Gastroesophageal sphincter (tissue), 3 donors: ENCODE results near the gene TDRD10.

Source experiments
- POLR2AphosphoS5 ChIP-seq: sonication (generic); formaldehyde crosslinking; IDR thresholded peaks from one replicate; pipeline ENCODE4 v1.6.1; 2017; ENCODE audit warnings: antibody characterized with exemption
- TF ChIP-seq, protein P1 (sequence below), 4 experiments: fragments of 200-600 bp in 2 of 4; fragments of 450-650 bp in 2 of 4; sonication (generic) in 1 of 4; IDR thresholded peaks; one replicate each; pipeline ENCODE4 v1.5.1; 2017 to 2019; ENCODE audit warnings: antibody characterized with exemption in 4 of 4, mild to moderate bottlenecking in 2 of 4, moderate library complexity in 2 of 4

GRCh38 chr1:154500533-154500932, 1.5 kb upstream of the TDRD10 start:
- TF ChIP-seq POLR2AphosphoS5: no peak
- TF ChIP-seq, protein P1, sequence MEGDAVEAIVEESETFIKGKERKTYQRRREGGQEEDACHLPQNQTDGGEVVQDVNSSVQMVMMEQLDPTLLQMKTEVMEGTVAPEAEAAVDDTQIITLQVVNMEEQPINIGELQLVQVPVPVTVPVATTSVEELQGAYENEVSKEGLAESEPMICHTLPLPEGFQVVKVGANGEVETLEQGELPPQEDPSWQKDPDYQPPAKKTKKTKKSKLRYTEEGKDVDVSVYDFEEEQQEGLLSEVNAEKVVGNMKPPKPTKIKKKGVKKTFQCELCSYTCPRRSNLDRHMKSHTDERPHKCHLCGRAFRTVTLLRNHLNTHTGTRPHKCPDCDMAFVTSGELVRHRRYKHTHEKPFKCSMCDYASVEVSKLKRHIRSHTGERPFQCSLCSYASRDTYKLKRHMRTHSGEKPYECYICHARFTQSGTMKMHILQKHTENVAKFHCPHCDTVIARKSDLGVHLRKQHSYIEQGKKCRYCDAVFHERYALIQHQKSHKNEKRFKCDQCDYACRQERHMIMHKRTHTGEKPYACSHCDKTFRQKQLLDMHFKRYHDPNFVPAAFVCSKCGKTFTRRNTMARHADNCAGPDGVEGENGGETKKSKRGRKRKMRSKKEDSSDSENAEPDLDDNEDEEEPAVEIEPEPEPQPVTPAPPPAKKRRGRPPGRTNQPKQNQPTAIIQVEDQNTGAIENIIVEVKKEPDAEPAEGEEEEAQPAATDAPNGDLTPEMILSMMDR (IDR thresholded peaks at IDR 0.05): no peak
